GM19372 (cell line): Measurements from ENCODE around the gene POU6F2.
"Not testable (repeated sequence)": the region's sequence is repeated elsewhere in the genome, so short reads cannot be mapped to it uniquely, and the experiment has no call there.

Experiments
- ATAC-seq: cut with Tn5 transposase; IDR thresholded peaks from one replicate; pipeline ENCODE4 v1.9.1; 2021; ENCODE audit warnings: mild to moderate bottlenecking, low read depth, moderate library complexity; ENCODE audit not compliant: unreplicated experiment

POU6F2 gene

GRCh38 chr7:39172137-39172536, 194.4 kb downstream of the POU6F2 start:
- no peak for ATAC-seq

- ATAC-seq: no peak
These were observed 203.7 kb downstream of the POU6F2 start for GRCh38 chr7:39181398-39181797.

GRCh38 chr7:39183796-39184195, 206.1 kb downstream of the POU6F2 start:
- no peak for ATAC-seq

- no peak for ATAC-seq
These were observed 206.7 kb downstream of the POU6F2 start for GRCh38 chr7:39184391-39184790.

- ATAC-seq: no peak
These were observed 208.4 kb downstream of the POU6F2 start for GRCh38 chr7:39186131-39186530.

GRCh38 chr7:39186671-39187070, 209.0 kb downstream of the POU6F2 start:
- ATAC-seq: no peak

GRCh38 chr7:39187130-39187529, 209.4 kb downstream of the POU6F2 start:
- ATAC-seq: no peak

- ATAC-seq: no peak
These were observed 214.8 kb downstream of the POU6F2 start for GRCh38 chr7:39192476-39192875.

- ATAC-seq: not testable (repeated sequence)
These were observed 216.7 kb downstream of the POU6F2 start for GRCh38 chr7:39194388-39194787.

- no peak for ATAC-seq
These were observed 218.3 kb downstream of the POU6F2 start for GRCh38 chr7:39195967-39196366.

GRCh38 chr7:39197831-39198230, 220.1 kb downstream of the POU6F2 start:
- ATAC-seq: no peak

GRCh38 chr7:39198556-39198955, 220.8 kb downstream of the POU6F2 start:
- ATAC-seq: no peak

GRCh38 chr7:39199006-39199405, 221.3 kb downstream of the POU6F2 start:
- ATAC-seq: no peak

- ATAC-seq: no peak
These were observed 222.2 kb downstream of the POU6F2 start for GRCh38 chr7:39199951-39200350.

GRCh38 chr7:39202041-39202440, 224.3 kb downstream of the POU6F2 start:
- no peak for ATAC-seq

GRCh38 chr7:39210362-39210761, 232.7 kb downstream of the POU6F2 start:
- no peak for ATAC-seq

GRCh38 chr7:39211581-39211980, 233.9 kb downstream of the POU6F2 start:
- no peak for ATAC-seq

GRCh38 chr7:39212876-39213275, 235.2 kb downstream of the POU6F2 start:
- no peak for ATAC-seq

- no peak for ATAC-seq
These were observed 240.1 kb downstream of the POU6F2 start for GRCh38 chr7:39217783-39218182.

GRCh38 chr7:39219869-39220268, 242.2 kb downstream of the POU6F2 start:
- no peak for ATAC-seq

- ATAC-seq: no peak
These were observed 244.2 kb downstream of the POU6F2 start for GRCh38 chr7:39221901-39222300.

- ATAC-seq: no peak
These were observed 251.2 kb downstream of the POU6F2 start for GRCh38 chr7:39228946-39229345.

GRCh38 chr7:39233851-39234529, 256.3 kb downstream of the POU6F2 start:
- ATAC-seq: no peak
